22Rv1 (cell line): Measurements from ENCODE around the gene TCEA3.

Source experiments
- H3K27ac ChIP-seq: fragments of 450-650 bp; 2 replicates; pipeline ENCODE4 v1.5.1; 2017
- ZFX ChIP-seq: fragments of 450-650 bp; IDR thresholded peaks from 2 replicates; pipeline ENCODE4 v1.6.1; 2017; ENCODE audit warnings: antibody characterized with exemption, borderline replicate concordance
- TF ChIP-seq, protein P1 (sequence below): fragments of 450-650 bp; IDR thresholded peaks from 2 replicates; pipeline ENCODE4 v1.5.1; 2017; ENCODE audit warnings: mild to moderate bottlenecking

TCEA3 gene

DNA sequence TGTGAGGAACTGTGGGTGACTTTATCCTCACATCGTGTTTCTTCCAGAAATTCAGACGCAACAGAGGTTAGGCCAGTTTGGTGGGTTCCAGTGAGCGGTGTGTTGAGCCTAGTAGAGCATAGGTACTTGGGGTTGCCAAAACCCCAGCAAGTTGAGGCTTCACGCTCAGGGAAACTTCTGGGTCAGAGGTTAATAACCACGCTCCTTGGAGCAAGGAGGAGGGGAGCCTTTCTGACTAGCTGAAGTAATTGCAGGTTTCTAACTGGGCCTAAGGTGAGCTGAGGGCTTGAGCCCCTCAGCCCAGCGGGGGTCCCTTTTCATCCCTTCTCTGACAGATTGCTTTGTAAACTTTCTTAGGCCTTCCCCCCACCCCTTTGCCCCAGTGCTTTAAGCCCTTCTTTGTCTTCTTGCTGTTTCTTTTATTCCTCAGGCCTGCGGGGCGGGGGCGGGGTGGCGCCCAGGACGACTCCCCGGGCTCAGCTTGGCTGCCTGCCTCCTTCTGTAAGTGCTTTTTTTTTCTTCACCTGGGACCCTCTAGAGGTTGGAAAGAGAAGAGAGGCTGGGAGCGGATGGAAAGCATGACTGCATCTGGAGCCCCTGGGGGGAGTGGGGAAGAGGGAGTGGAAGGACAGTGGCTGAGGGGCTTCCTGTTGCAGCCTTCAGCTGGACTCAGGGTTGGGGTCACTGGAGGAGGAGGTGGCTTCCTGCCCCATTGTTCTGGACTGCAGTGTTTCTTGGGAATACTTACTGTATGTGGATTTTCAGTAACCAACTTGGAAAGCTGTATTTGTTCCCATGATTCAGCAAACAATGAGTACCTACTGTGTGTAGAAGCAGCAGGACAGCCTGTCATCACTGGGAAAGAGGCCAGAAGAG is 53.6 kb downstream of the TCEA3 start:
- no peak for TF ChIP-seq ZFX
- TF ChIP-seq, protein P1, sequence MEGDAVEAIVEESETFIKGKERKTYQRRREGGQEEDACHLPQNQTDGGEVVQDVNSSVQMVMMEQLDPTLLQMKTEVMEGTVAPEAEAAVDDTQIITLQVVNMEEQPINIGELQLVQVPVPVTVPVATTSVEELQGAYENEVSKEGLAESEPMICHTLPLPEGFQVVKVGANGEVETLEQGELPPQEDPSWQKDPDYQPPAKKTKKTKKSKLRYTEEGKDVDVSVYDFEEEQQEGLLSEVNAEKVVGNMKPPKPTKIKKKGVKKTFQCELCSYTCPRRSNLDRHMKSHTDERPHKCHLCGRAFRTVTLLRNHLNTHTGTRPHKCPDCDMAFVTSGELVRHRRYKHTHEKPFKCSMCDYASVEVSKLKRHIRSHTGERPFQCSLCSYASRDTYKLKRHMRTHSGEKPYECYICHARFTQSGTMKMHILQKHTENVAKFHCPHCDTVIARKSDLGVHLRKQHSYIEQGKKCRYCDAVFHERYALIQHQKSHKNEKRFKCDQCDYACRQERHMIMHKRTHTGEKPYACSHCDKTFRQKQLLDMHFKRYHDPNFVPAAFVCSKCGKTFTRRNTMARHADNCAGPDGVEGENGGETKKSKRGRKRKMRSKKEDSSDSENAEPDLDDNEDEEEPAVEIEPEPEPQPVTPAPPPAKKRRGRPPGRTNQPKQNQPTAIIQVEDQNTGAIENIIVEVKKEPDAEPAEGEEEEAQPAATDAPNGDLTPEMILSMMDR, result no peak
- no peak overlapping the region for H3K27ac ChIP-seq

DNA sequence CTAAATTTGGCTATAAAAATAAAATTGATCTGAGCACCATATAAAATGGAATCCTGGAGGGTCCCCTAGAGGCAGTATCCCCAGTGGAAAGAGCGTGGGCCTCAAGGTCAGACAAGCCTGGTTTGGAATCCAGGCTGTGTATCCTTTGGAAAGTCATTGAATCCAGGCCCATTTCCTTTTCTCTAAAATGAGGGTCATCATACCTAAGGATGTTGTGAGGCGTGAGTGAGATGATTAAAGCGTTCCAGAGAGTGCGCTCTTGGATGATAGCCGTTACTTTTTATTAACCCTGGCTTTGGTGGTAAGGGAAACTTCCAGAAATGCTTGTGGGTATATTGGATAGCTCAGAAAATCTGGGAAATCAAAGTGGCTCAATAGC is 54.2 kb downstream of the TCEA3 start:
- H3K27ac ChIP-seq, result peak overlapping the region; percentile 96

DNA sequence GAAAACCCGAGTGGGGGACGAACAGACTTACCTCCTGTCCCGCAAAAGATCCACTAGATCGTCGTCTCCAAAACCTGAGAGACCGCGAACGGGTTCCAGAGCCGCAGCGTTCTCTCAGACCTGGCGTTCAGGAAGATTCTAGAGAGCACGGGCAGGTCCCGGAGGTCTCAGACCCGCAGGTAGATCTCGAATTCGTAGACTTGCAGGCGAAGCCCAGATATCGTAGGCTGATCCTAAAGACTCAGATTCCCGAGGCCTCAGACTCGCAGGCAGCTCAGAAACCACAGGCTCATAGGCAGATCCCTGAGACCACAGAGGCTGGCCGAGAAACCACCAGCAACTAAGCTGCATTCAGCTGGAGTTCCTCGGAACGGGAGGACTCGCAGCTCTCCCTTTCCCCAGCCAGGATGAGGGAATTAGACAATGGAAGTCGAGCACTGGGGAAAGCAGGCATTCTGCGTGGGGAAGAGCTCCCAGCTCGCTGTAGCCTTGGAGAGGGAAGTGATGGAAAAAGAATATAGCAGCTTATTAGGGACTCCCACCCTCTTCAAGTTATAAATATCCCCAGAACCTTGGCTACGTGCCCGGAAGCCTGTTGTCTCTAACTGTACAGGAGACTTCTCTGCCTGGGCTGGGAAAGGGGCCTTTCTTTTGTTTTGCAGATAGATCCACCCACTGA is 55.1 kb downstream of the TCEA3 start, which contains the start of gene ZNF436:
Gene ZNF436, minus strand, starts transcription at position 502 of the 679 bp plus-strand sequence. CDS start 1,831 bp downstream, outside the sequence.
- H3K27ac ChIP-seq, result peak within 1 kb of the TSS; percentile 96
- TF ChIP-seq ZFX, result no peak
- TF ChIP-seq, protein P1, result no peak

More for the DNA sequence above, 54.2 kb downstream of the TCEA3 start:
- TF ChIP-seq ZFX, result no peak
- TF ChIP-seq, protein P1, result no peak

DNA sequence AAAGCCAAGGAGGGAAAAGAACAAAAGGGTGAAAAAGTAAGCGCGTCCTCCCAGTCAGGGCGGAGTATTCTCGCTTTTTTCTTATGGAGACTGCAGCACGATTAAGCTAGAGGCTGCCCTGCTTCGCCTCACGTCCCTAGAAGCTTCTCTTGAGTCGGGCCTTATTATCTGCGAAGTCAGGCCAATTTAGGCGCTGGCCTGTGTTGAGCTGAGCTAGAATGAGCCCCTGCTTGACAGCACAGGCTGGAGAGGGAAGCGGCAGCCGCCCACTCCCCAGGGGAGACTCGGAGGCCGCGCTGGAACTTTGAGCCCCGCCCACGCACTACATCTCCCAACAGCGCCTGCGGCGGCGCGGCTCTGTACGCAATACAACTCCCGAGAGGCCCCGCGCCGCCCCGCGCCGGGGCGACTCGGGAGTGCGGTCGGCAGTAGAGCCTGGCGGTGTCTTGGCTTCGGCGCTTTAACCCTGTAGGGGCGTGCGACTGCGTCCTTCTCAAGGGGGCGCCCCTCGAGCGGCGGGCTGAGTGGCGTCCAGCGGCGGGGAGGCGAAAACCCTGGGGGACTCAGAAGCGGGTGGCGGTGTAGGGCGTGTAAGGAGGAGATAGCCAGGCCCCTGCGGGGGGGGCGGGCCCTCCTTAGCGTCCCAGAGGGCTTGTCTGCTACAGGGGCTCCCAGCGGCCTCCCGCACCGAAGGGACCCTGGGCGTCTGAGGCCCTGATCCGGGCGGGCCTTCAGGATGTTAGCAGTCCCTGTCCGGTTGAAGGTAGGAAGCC is 55.8 kb downstream of the TCEA3 start:
- TF ChIP-seq ZFX, result no peak
- TF ChIP-seq, protein P1, result no peak

DNA sequence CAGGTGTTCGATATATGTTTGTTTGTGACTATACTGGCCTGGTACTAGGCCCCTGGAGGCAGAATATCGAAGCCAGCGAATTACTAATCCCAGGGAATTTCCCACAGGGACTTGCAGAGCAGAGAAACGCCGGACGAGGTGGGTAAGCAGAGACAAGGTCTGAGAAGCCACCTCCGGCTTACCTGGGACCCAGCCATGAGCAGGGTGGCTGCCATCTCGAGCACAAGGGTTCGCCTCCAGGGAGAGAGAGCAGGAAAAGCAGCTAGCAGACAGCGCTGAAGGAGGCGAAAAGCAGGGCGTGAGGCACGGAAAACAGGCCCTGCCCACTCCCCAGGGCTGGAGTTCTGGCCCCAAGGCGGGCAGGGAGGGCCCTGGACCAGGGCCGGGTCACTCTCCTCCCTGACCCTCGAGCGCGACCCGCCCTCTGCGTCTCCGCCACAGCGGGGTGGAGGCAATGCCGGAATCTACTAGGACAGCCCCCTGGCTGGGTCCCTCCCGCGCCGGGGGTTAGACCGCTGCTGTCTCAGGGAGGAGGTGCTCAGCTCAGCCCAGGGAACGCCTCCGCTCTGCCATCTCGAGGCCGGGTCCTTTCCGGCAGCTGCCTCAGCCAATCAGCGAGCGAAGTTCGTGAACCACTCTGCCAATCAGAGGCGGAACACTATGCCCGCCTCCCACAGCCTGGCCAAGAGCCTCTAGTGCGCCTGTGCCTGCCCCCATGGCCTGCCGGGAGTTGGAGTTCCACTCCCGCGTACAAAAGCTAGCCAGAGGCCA is 56.6 kb downstream of the TCEA3 start:
- H3K27ac ChIP-seq, result peak overlapping the region; percentile 96
- TF ChIP-seq, protein P1, result no peak
- TF ChIP-seq ZFX, result no peak

More for the DNA sequence above, 55.8 kb downstream of the TCEA3 start:
- H3K27ac ChIP-seq, result peak overlapping the region; percentile 96

DNA sequence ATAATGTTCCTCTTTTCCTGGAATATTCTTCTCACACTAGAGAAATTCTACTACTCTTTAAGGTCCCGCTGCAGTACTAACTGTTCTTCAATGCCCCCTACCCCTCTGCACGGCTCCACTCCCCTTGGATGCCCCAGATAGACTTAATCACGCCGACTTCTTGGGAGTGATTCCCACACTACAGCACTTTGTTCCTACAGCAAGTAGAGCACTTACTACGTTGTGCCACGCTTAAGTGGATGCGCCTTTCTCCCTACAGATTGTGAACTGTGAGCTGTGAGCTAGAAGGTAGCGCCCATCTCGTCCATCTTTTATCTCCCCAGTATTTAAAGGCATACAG is 57.1 kb downstream of the TCEA3 start:
- peak overlapping the region; percentile 96 for H3K27ac ChIP-seq
- TF ChIP-seq, protein P1, result no peak
- no peak for TF ChIP-seq ZFX
